GM06990 (cell line): ENCODE measurements around the gene TMEM234.
A peak's percentile ranks its signal among the peaks of the same experiment; 100 is the strongest.
"Not testable (repeated sequence)": the region's sequence is repeated elsewhere in the genome, so short reads cannot be mapped to it uniquely, and the experiment has no call there.

Experiments used
- DNase-seq: peaks from one replicate; pipeline ENCODE4 v3.0.0-alpha.2; 2011; ENCODE audit not compliant: insufficient read length; ENCODE audit errors: extremely low read depth
- H3K27me3 ChIP-seq: replicated peaks from 2 replicates; pipeline ENCODE4 v1.6.0; 2011; ENCODE audit warnings: low read length; ENCODE audit not compliant: control insufficient read depth, insufficient read depth
- H3K36me3 ChIP-seq: 2 replicates; pipeline ENCODE4 v1.5.1; 2011; ENCODE audit warnings: low read length; ENCODE audit not compliant: control insufficient read depth, insufficient read depth
- H3K4me3 ChIP-seq: replicated peaks from 2 replicates; pipeline ENCODE4 v1.5.1; 2011; ENCODE audit warnings: low read depth, mild to moderate bottlenecking, control low read depth, low read length
- TF ChIP-seq, protein P1 (sequence below): IDR thresholded peaks from 2 replicates; pipeline ENCODE4 v1.5.1; 2011; ENCODE audit warnings: low read length, control low read depth, mild to moderate bottlenecking, inconsistent platforms; ENCODE audit not compliant: insufficient read depth, poor library complexity, severe bottlenecking

TMEM234 gene

DNA sequence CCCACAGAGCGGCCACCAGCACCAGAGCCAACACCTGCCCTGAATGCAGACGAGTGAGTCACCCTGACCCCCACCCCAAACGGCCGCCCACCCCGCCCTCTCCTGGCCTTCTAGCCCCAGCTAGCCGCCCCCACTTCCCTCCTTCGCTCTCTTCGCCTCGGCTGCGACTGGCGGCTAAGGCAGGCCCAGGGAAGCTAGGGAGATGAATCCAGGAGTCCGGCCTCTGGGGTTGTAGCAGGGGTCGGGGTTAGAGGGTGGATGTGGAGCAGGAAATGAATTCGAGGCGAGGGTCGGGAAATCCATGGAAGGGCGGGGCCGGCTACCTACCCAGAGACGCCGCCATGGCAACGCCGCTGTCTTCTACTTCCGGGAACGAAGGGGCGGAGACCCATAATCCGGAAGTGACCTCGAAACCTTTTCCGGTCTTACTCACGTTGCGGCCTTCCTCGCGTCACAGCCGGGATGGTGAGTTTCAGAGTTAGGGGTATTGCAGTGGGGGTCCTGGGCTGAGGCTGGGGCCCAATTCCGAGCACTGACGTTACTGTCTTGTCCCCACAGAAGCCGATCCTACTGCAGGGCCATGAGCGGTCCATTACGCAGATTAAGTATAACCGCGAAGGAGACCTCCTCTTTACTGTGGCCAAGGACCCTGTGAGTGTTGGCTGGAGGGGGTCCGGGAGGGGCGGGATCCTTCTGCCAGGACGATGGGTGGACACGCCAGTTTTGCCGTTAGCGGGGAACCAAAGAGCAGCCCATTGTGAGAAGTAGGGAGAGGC is at the start of gene TMEM234, which contains the start of gene EIF3I:
Gene TMEM234, minus strand, starts transcription at position 374 of the 776 bp plus-strand sequence. Its CDS starts 31 bp downstream, at position 343.
Gene EIF3I, plus strand, starts transcription at position 428 of the 776 bp plus-strand sequence. Its CDS starts 35 bp downstream, at position 463.
- Histone ChIP-seq H3K27me3 (no peaks in the 10 kb centered on the region), H3K36me3 (peaks cover 11% of the 10 kb centered on the region), H3K4me3 (peak within 1 kb of the TSS; percentile 85)
- TF ChIP-seq, protein P1, sequence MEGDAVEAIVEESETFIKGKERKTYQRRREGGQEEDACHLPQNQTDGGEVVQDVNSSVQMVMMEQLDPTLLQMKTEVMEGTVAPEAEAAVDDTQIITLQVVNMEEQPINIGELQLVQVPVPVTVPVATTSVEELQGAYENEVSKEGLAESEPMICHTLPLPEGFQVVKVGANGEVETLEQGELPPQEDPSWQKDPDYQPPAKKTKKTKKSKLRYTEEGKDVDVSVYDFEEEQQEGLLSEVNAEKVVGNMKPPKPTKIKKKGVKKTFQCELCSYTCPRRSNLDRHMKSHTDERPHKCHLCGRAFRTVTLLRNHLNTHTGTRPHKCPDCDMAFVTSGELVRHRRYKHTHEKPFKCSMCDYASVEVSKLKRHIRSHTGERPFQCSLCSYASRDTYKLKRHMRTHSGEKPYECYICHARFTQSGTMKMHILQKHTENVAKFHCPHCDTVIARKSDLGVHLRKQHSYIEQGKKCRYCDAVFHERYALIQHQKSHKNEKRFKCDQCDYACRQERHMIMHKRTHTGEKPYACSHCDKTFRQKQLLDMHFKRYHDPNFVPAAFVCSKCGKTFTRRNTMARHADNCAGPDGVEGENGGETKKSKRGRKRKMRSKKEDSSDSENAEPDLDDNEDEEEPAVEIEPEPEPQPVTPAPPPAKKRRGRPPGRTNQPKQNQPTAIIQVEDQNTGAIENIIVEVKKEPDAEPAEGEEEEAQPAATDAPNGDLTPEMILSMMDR = no peak
- DNase-seq = peak; percentile 77

DNA sequence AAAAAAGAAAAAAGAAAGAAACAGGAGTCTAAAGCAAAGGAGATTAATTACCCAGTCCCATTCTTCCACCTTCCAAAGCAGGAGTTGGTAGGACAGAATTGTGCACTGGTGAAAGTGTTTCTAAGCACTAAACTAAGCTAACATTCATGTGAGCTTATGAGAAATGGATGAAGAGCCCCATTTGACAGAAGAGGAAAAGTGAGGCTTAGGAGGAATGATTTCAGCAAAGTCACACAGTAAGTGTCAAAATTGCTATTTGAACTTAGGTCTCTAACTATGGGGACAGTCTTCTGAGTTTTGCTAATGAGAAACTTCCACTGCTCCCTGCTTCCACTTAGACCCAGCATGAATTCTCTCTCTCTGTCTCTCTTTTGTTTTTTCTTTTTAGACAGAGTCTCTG is 47.6 kb upstream of the TMEM234 start:
- peaks cover 5% of the 10 kb centered on the region for H3K36me3 ChIP-seq
- no peak for DNase-seq
- TF ChIP-seq, protein P1 = no peak
- no peaks in the 10 kb centered on the region for H3K27me3 ChIP-seq
- H3K4me3 ChIP-seq = no peak overlapping the region

DNA sequence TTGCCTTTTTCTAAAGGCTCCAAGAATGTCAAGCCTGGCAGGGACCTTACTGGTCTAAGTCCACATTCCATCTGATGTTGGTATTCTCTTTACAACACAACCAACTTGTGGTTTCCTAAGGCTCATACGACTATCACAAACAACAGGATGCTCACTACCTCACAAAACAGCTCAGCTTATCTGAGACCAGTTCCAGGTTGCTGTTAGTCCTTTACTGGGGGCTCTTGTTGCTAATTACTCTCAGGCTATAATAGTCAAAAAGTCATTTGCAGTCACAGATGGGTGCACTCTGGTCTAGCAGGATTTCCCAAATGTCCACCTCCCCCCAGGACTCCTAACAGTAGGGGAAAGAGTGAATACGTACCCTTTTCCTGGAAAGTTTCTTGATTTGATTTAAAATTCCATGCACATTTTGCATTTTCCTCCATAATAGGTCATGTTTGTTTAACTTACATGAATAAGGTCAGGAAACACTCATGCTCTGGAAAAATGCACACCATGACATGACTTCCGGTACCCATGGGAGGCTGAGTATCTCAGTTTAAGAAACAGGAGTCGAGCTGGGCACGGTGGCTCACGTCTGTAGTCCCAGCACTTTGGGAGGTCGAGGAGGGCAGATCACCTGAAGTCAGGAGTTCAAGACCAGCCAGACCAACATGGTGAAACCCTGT is 44.9 kb upstream of the TMEM234 start:
- DNase-seq = no peak
- Histone ChIP-seq H3K36me3 (no peaks in the 10 kb centered on the region), H3K4me3 (no peak overlapping the region), H3K27me3 (no peaks in the 10 kb centered on the region)
- TF ChIP-seq, protein P1 = no peak

DNA sequence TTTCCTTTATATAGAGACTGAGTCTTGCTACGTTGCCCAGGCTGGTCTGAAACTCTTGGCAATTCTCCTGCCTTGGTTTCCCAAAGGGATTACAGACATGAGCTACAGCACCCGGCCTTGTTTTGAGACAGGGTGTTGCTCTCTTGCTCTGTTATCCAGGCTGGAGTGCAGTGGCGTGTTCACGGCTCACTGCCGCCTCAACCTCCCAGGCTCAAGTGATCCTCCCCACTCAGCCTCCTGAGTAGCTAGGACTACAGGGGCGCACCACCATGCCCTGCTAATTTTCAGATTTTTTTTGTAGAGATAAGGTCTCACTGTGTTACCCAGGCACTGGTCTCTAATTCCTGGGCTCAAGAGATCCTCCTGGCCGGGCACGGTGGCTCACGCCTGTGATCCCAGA is 43.7 kb upstream of the TMEM234 start:
- no peaks in the 10 kb centered on the region for H3K36me3 ChIP-seq
- H3K4me3 ChIP-seq = no peak overlapping the region

DNA sequence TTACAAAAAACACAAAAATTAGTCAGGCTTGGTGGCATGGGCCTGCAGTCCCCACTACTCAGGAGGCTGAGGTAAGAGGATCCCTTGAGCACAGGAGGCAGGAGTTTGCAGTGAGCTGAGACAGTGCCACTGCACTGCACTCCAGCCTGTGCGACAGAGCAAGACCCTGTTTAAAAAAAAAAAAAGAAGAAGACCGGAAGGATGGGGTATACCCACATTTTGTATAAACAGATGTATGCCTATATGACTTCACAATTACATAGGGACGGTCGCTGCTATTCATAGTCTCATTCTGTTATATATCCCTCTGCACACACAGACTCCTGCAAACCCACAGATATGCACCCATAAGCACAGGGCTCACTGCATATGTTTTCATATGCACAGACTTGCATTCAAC is 41.6 kb upstream of the TMEM234 start:
- TF ChIP-seq, protein P1 = no peak
- DNase-seq = no peak
- no peaks in the 10 kb centered on the region for H3K27me3 ChIP-seq
- no peak overlapping the region for H3K4me3 ChIP-seq
- no peaks in the 10 kb centered on the region for H3K36me3 ChIP-seq

More for the DNA sequence above, 43.7 kb upstream of the TMEM234 start:
- TF ChIP-seq, protein P1 = no peak
- no peaks in the 10 kb centered on the region for H3K27me3 ChIP-seq
- no peak for DNase-seq

DNA sequence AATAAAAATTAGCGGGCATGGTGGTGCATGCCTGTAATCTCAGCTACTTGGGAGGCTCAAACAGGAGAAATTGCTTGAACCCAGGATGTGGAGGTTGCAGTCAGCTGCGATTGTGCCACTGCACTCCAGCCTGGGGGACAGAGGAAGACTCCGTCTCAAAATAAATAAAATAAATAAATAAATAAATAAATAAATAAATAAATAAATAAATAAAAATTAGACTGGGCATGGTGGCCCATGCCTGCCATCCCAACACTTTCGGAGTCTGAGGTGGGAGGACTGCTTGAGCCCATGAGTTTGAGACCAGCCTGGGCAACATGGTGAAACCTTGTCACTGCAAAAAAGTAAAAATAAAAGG is 41.1 kb upstream of the TMEM234 start:
- DNase-seq, H3K36me3 ChIP-seq, H3K27me3 ChIP-seq, H3K4me3 ChIP-seq: not testable (repeated sequence)
